ENCODE measurements around the gene RASA3.

The RASA3 gene

DNA sequence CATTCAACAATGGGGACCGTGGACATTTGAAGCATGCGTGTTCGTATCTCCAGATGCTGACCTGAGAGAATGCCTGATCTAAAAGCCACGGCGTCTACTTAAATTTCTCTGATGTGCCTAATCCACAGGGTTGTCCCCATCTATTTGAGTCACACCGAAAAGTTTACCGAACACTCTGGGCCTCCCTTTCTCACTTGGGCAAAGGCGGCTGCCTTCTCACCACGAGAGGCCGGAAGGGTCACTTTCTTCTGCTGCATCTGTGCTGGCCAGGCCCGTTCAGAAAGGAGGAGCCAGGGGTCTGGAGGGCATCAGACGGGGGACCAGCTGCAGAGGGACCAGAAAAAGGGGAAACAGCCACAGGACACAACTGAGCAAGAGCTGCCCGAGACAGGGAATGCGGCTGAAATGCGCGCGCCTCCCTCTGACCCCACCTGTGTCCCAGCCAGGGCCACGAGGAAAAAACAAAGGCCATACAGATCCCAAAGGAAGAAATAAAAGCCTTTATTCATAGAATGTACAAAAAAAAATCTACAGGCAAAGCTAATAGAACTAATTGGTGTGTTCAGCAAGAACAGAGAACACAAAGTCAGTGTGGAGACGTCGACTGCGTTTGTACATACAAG lies 87.2 kb downstream of the RASA3 start:
- Histone ChIP-seq H3K27ac (no peak overlapping the region), H3K4me2 (peak overlapping the region; percentile 40), H4K20me1 (peaks cover 88% of the 10 kb centered on the region), H3K27me3 (no peaks in the 10 kb centered on the region), H3K4me1 (peaks cover 73% of the 10 kb centered on the region), H3K9me3 (peaks cover 12% of the 10 kb centered on the region), H3K4me3 (no peak overlapping the region), H3K9ac (no peak overlapping the region), H3K36me3 (peaks cover 53% of the 10 kb centered on the region)
- TF ChIP-seq Cebpa-rat (IDR thresholded peaks at IDR 0.05), result no peak

- Histone ChIP-seq H3K4me1 (peaks cover 72% of the 10 kb centered on the region), H4K20me1 (peaks cover 88% of the 10 kb centered on the region), H3K9me3 (peaks cover 12% of the 10 kb centered on the region), H3K4me2 (peak overlapping the region; percentile 40), H3K9ac (no peak overlapping the region), H3K27me3 (no peaks in the 10 kb centered on the region), H3K4me3 (no peak overlapping the region), H3K27ac (no peak overlapping the region), H3K36me3 (peaks cover 50% of the 10 kb centered on the region)
- TF ChIP-seq Cebpa-rat (IDR thresholded peaks at IDR 0.05), result peak; percentile 97
These were observed 87.9 kb downstream of the RASA3 start for GRCh38 chr13:114044486-114044885.

GRCh38 chr13:114043421-114044053 lies 88.9 kb downstream of the RASA3 start:
- Histone ChIP-seq H3K27me3 (no peaks in the 10 kb centered on the region), H3K4me1 (peaks cover 72% of the 10 kb centered on the region), H3K9me3 (peaks cover 12% of the 10 kb centered on the region), H4K20me1 (peaks cover 88% of the 10 kb centered on the region), H3K9ac (no peak overlapping the region), H3K4me2 (peak overlapping the region; percentile 61), H3K36me3 (peaks cover 60% of the 10 kb centered on the region), H3K27ac (no peak overlapping the region), H3K4me3 (no peak overlapping the region)
- TF ChIP-seq Cebpa-rat (IDR thresholded peaks at IDR 0.05), result peak; percentile 32; the same call in 1 of the 2 replicates

DNA sequence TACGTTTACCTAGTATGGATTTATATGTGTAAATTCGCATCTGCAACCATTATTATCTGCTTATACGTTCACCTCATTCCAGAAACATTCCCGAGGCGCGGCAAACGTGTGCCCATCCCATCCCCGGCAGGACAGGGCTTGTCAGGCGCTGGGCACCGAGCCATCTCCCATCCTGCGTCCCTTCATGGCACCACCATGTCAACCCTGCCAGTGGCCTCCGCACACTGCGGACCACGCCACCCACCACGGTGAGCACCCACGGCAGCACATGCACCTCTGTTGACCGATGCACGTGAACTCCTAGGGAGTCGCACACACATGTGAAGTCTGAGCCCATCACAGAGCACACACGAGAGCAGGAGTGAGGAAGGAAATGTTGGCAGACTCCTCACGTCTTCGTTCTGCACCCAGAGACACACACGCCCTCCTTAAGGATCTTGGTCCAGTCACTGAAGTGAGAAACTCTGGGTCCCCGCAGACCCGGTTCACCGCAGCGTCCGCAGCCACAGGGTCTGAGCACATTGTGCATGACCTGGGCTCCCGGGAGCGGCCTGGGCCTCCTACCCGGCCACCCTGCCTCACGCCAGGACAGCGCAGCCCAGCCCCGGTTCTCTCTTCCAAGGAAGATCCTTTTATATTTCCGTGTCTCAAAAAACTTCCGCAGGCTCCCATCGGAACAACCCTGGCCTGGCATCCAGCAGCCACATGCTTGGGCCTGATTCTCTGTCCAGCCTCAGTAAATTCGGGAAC lies 90.2 kb downstream of the RASA3 start:
- Histone ChIP-seq H4K20me1 (peaks cover 88% of the 10 kb centered on the region), H3K9ac (no peak overlapping the region), H3K27me3 (no peaks in the 10 kb centered on the region), H3K36me3 (peaks cover 68% of the 10 kb centered on the region), H3K27ac (peak overlapping the region; percentile 36; the same call in 1 of the 2 replicates), H3K9me3 (peaks cover 12% of the 10 kb centered on the region), H3K4me3 (no peak overlapping the region), H3K4me1 (peaks cover 68% of the 10 kb centered on the region), H3K4me2 (peak overlapping the region; percentile 61)
- no peak for TF ChIP-seq Cebpa-rat (IDR thresholded peaks at IDR 0.05)

DNA sequence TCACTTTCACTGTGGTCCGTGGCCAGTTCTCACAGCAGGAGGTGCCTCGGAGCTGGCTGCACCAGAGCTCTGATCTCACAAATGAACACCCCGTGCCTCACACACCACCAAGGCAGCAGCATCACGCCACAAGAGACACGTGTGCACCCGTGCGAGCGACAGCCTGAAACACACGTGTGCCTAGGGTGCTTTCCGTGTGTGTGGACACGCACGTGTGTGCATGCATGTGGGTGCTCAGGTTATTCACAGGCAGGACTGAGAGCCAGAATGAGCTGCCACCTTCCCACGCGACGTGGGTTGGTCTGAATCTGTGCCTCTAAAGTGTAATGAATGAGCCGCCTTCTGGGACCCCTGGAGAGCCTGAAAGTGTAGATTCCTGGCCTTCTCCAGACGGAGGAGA lies 90.9 kb downstream of the RASA3 start:
- no peak for TF ChIP-seq Cebpa-rat (IDR thresholded peaks at IDR 0.05)

DNA sequence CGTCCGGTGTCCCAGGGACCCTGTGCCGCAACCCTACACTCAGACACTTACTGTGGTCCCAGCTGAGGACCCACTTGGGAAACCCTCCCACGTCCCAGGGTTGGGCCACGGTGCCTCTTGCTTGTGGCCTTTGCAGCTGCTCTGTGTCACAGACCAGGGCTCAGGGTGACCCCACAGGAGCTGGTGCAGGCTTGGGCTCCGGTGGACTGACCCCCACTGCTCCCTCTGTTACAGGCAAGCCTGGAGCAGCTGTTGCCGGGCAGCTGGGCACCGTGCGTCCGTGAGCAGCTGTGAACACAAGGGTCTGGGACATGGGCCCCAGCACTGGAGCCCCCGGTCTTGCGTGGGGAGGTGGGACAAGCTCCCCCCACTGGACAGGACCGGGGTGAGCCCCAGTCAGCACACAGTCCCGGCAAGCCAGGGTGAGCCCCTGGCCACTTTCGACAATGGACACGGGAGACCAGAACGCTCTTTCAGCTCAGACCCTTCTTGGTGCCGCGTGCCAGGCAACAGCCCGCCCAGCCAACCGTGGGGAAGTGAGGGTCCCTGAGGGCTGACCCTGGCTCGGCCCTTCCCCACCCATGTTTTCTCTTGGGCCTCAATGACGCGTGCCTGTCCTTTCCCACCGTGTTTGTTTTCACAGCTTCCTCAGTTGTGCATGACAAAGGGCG lies 92.8 kb downstream of the RASA3 start:
- Histone ChIP-seq H4K20me1 (peaks cover 88% of the 10 kb centered on the region), H3K9ac (no peak overlapping the region), H3K27me3 (no peaks in the 10 kb centered on the region), H3K36me3 (peaks cover 80% of the 10 kb centered on the region), H3K4me3 (no peak overlapping the region), H3K4me2 (peak overlapping the region; percentile 61), H3K27ac (0 out of 2 replicates have a peak overlapping the region, but pooled peaks have one; percentile 4), H3K9me3 (peaks cover 12% of the 10 kb centered on the region), H3K4me1 (peaks cover 43% of the 10 kb centered on the region)
- no peak for TF ChIP-seq Cebpa-rat (IDR thresholded peaks at IDR 0.05)

More for the DNA sequence above, 90.9 kb downstream of the RASA3 start:
- peaks cover 60% of the 10 kb centered on the region for H3K4me1 ChIP-seq
- H3K4me3 ChIP-seq, result no peak overlapping the region
- H3K9me3 ChIP-seq, result peaks cover 12% of the 10 kb centered on the region
- no peak overlapping the region for H3K9ac ChIP-seq
- H3K27me3 ChIP-seq, result no peaks in the 10 kb centered on the region
- no peak overlapping the region for H3K4me2 ChIP-seq
- H3K36me3 ChIP-seq, result peaks cover 73% of the 10 kb centered on the region
- H3K27ac ChIP-seq, result no peak overlapping the region
- peaks cover 88% of the 10 kb centered on the region for H4K20me1 ChIP-seq

GRCh38 chr13:114038900-114039299 lies 93.5 kb downstream of the RASA3 start:
- peak overlapping the region; percentile 61 for H3K4me2 ChIP-seq
- H3K9ac ChIP-seq, result no peak overlapping the region
- TF ChIP-seq Cebpa-rat (IDR thresholded peaks at IDR 0.05), result no peak
- peaks cover 41% of the 10 kb centered on the region for H3K4me1 ChIP-seq
- H3K36me3 ChIP-seq, result peaks cover 87% of the 10 kb centered on the region
- H4K20me1 ChIP-seq, result peaks cover 93% of the 10 kb centered on the region
- H3K4me3 ChIP-seq, result no peak overlapping the region
- H3K27ac ChIP-seq, result 0 out of 2 replicates have a peak overlapping the region, but pooled peaks have one; percentile 4
- peaks cover 12% of the 10 kb centered on the region for H3K9me3 ChIP-seq
- H3K27me3 ChIP-seq, result no peaks in the 10 kb centered on the region

GRCh38 chr13:114038211-114038613 lies 94.2 kb downstream of the RASA3 start:
- Histone ChIP-seq H3K27me3 (no peaks in the 10 kb centered on the region), H4K20me1 (peaks cover 97% of the 10 kb centered on the region), H3K4me1 (peaks cover 37% of the 10 kb centered on the region), H3K4me2 (peak overlapping the region; percentile 61), H3K36me3 (peaks cover 91% of the 10 kb centered on the region), H3K9ac (no peak overlapping the region), H3K27ac (no peak overlapping the region), H3K9me3 (peaks cover 12% of the 10 kb centered on the region), H3K4me3 (no peak overlapping the region)
- no peak for TF ChIP-seq Cebpa-rat (IDR thresholded peaks at IDR 0.05)

GRCh38 chr13:114037674-114038073 lies 94.7 kb downstream of the RASA3 start:
- TF ChIP-seq Cebpa-rat (IDR thresholded peaks at IDR 0.05), result no peak
- Histone ChIP-seq H3K27me3 (no peaks in the 10 kb centered on the region), H3K36me3 (peaks cover 87% of the 10 kb centered on the region), H3K27ac (no peak overlapping the region), H3K9me3 (peaks cover 12% of the 10 kb centered on the region), H3K4me2 (no peak overlapping the region; the same call in 1 of the 2 replicates), H4K20me1 (peaks cover 94% of the 10 kb centered on the region), H3K9ac (no peak overlapping the region), H3K4me1 (peaks cover 32% of the 10 kb centered on the region), H3K4me3 (no peak overlapping the region)
